ENCODE data around the gene OAT. TPM values are rescaled to one million over a fixed set of nuclear protein-coding genes. Genes with fewer than 3 reads are reported as not detected.

OAT gene
- total RNA-seq, 6 experiments from 2014 or later = 5.2 to 43.8 (median 20.1) TPM

DNA sequence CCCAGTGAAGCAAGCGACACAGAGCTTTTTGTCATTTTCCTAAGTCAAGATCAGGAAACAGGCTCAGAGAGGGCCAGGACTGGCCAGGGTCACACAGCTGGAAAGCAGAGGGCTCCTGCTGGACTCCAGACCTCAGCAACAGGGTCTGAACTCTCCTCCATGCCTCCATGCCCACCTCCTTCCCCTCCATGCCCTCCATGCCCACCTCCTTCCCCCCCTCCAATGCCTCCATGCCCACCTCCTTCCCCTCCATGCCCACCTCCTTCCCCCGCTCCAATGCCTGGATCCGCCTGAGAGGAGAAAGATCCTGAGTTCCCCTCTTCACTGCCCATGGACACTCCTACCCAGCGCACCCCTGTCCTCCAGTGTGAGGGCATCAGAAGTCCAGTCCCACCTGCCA is 51.3 kb downstream of the OAT start:
- no peak overlapping the region for H3K4me3 ChIP-seq
- no peak for TF ChIP-seq CTCF (IDR thresholded peaks at IDR 0.05)
- no peak for TF ChIP-seq POLR2A (IDR thresholded peaks at IDR 0.05)
- 85% methylated on average over 3 of the region's 4 CpGs for WGBS (ENCODE audit: insufficient coverage, low coverage, low lambda C conversion rate, missing lambda C conversion rate)
- peak in 1 of 4 donors; percentile 9 for ATAC-seq
- no peak overlapping the region for H3K27ac ChIP-seq
- no peaks in the 10 kb centered on the region for H3K4me1 ChIP-seq
- no peaks in the 10 kb centered on the region for H3K27me3 ChIP-seq
- no peaks in the 10 kb centered on the region for H3K9me3 ChIP-seq
- H3K36me3 ChIP-seq = no peaks in the 10 kb centered on the region
- intact Hi-C loops (cut with DNase I) = no loop called here
- no peak for DNase-seq

DNA sequence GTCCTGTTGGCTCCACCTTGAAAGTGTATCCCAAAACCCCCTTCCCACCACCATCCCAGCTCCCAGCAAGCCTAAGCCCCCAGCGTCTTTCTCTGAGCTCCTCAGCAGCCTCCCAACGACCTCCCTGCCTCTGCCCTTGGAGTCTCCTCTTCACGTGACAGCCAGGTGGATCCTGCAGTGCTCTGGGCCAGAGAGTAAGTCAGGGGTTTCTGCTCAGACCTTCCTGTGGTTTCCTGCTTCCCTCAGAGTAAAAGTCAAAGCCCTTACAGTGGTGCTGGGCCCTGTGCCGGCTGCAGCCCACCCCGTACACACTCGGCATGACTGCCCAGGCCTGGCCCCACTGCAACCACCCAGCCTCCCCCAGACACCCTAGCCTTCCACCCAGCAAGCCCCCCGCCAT is 51.9 kb downstream of the OAT start:
- DNase-seq (peak in 1 of 3 donors; percentile 18), ATAC-seq (no peak)
- no peaks in the 10 kb centered on the region for H3K4me1 ChIP-seq
- no peak overlapping the region for H3K27ac ChIP-seq
- no peaks in the 10 kb centered on the region for H3K36me3 ChIP-seq
- H3K9me3 ChIP-seq = no peaks in the 10 kb centered on the region
- no peak for TF ChIP-seq CTCF (IDR thresholded peaks at IDR 0.05)
- TF ChIP-seq POLR2A (IDR thresholded peaks at IDR 0.05) = no peak
- 8% methylated on average over 2 of the region's 7 CpGs for WGBS (ENCODE audit: insufficient coverage, low coverage, low lambda C conversion rate, missing lambda C conversion rate)
- H3K27me3 ChIP-seq = no peaks in the 10 kb centered on the region
- no peak overlapping the region for H3K4me3 ChIP-seq
- intact Hi-C loops (cut with DNase I) = no loop called here

GRCh38 chr10:124366343-124366742 is 52.4 kb downstream of the OAT start:
- Histone ChIP-seq H3K4me1 (no peaks in the 10 kb centered on the region), H3K4me3 (no peak overlapping the region), H3K27ac (no peak overlapping the region), H3K9me3 (no peaks in the 10 kb centered on the region), H3K27me3 (no peaks in the 10 kb centered on the region), H3K36me3 (no peaks in the 10 kb centered on the region)
- ATAC-seq = no peak
- TF ChIP-seq POLR2A (IDR thresholded peaks at IDR 0.05) (no peak), CTCF (IDR thresholded peaks at IDR 0.05) (no peak)
- no peak for DNase-seq
- intact Hi-C loops (cut with DNase I) = no loop called here
- WGBS (ENCODE audit: insufficient coverage, low coverage, low lambda C conversion rate, missing lambda C conversion rate) = 67% methylated on average over 3 of the region's 5 CpGs

GRCh38 chr10:124364674-124365073 is 54.0 kb downstream of the OAT start:
- Histone ChIP-seq H3K36me3 (no peaks in the 10 kb centered on the region), H3K4me3 (no peak overlapping the region), H3K9me3 (no peaks in the 10 kb centered on the region), H3K27me3 (no peaks in the 10 kb centered on the region), H3K4me1 (no peaks in the 10 kb centered on the region), H3K27ac (no peak overlapping the region)
- peak in 1 of 3 donors; percentile 27 for DNase-seq
- WGBS (ENCODE audit: insufficient coverage, low coverage, low lambda C conversion rate, missing lambda C conversion rate) = 89% methylated on average over 3 of the region's 5 CpGs
- intact Hi-C loops (cut with DNase I) = no loop called here
- no peak for TF ChIP-seq CTCF (IDR thresholded peaks at IDR 0.05)
- TF ChIP-seq POLR2A (IDR thresholded peaks at IDR 0.05) = no peak
- ATAC-seq = no peak

GRCh38 chr10:124362568-124362967 is 56.2 kb downstream of the OAT start:
- no peaks in the 10 kb centered on the region for H3K27me3 ChIP-seq
- ATAC-seq = no peak
- intact Hi-C loops (cut with DNase I) = no loop called here

More at GRCh38 chr10:124362568-124362967, 56.2 kb downstream of the OAT start:
- peak in 1 of 3 donors; percentile 21 for DNase-seq
- Histone ChIP-seq H3K27ac (no peak overlapping the region), H3K36me3 (no peaks in the 10 kb centered on the region), H3K4me1 (no peaks in the 10 kb centered on the region), H3K9me3 (no peaks in the 10 kb centered on the region), H3K4me3 (no peak overlapping the region)
- TF ChIP-seq POLR2A (IDR thresholded peaks at IDR 0.05) (no peak), CTCF (IDR thresholded peaks at IDR 0.05) (no peak)
- 52% methylated on average over 6 of the region's 10 CpGs for WGBS (ENCODE audit: insufficient coverage, low coverage, low lambda C conversion rate, missing lambda C conversion rate)
